ENCODE results near the gene FOXK2. TPM values are rescaled to one million over a fixed set of nuclear protein-coding genes. Genes with fewer than 3 reads are reported as not detected.

Gene FOXK2
- total RNA-seq = 55.5 TPM

GRCh38 chr17:82518826-82519810 lies at the start of gene FOXK2:
FOXK2 (plus strand) TSS chr17:82519732; CDS start chr17:82519889, 157 bp downstream.
- no peak for DNase-seq (ENCODE audit: extremely low spot score in 2 of 2)
- Histone ChIP-seq H3K36me3 (no peaks in the 10 kb centered on the region), H3K27me3 (no peaks in the 10 kb centered on the region), H3K27ac (peak within 1 kb of the TSS; percentile 96), H3K4me3 (peak within 1 kb of the TSS; percentile 78 to 95), H3K4me1 (peaks cover 37% of the 10 kb centered on the region), H3K9me3 (no peaks in the 10 kb centered on the region)
- TF ChIP-seq, protein P1, sequence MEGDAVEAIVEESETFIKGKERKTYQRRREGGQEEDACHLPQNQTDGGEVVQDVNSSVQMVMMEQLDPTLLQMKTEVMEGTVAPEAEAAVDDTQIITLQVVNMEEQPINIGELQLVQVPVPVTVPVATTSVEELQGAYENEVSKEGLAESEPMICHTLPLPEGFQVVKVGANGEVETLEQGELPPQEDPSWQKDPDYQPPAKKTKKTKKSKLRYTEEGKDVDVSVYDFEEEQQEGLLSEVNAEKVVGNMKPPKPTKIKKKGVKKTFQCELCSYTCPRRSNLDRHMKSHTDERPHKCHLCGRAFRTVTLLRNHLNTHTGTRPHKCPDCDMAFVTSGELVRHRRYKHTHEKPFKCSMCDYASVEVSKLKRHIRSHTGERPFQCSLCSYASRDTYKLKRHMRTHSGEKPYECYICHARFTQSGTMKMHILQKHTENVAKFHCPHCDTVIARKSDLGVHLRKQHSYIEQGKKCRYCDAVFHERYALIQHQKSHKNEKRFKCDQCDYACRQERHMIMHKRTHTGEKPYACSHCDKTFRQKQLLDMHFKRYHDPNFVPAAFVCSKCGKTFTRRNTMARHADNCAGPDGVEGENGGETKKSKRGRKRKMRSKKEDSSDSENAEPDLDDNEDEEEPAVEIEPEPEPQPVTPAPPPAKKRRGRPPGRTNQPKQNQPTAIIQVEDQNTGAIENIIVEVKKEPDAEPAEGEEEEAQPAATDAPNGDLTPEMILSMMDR (IDR thresholded peaks at IDR 0.05) = no peak
- peak in 1 of 2 donors; percentile 85 for TF ChIP-seq POLR2A (IDR thresholded peaks at IDR 0.05)
- peak in 1 of 2 donors; percentile 58 for TF ChIP-seq POLR2AphosphoS5 (IDR thresholded peaks at IDR 0.05; ENCODE audit: insufficient read depth in 1 of 2, low read depth in 1 of 2)
- intact Hi-C loops (cut with DNase I) = no loop called here

DNA sequence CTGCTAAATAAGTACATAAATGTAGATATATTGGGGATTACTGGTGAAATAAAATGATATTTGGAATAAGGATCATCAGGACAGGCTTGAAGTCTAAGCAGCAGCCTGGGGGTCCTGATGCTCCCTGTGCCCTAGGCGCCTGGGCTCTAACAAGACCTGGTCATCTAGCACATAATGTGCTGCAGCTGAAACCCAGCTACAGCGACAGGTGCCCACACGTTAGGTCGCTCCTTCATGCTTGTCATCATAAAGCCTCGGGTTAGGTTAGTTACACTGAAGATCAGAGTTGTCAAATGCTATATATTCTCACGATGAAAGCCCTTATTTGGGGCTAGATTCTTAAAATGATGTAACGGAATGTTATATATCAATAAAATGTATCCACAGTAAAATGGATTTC lies 49.5 kb upstream of the FOXK2 start:
- no peaks in the 10 kb centered on the region for H3K4me1 ChIP-seq
- H3K36me3 ChIP-seq = peaks cover 0 to 59% of the 10 kb centered on the region in 2 donors
- H3K27ac ChIP-seq = no peak overlapping the region
- H3K4me3 ChIP-seq = no peak overlapping the region
- H3K27me3 ChIP-seq = no peaks in the 10 kb centered on the region
- no peaks in the 10 kb centered on the region for H3K9me3 ChIP-seq
- intact Hi-C loops (cut with DNase I) = no loop called here
- DNase-seq (ENCODE audit: extremely low spot score in 2 of 2) = no peak
- TF ChIP-seq, protein P1 (IDR thresholded peaks at IDR 0.05) = no peak
- no peak for TF ChIP-seq POLR2AphosphoS5 (IDR thresholded peaks at IDR 0.05; ENCODE audit: insufficient read depth in 1 of 2, low read depth in 1 of 2)
- no peak for TF ChIP-seq POLR2A (IDR thresholded peaks at IDR 0.05)

DNA sequence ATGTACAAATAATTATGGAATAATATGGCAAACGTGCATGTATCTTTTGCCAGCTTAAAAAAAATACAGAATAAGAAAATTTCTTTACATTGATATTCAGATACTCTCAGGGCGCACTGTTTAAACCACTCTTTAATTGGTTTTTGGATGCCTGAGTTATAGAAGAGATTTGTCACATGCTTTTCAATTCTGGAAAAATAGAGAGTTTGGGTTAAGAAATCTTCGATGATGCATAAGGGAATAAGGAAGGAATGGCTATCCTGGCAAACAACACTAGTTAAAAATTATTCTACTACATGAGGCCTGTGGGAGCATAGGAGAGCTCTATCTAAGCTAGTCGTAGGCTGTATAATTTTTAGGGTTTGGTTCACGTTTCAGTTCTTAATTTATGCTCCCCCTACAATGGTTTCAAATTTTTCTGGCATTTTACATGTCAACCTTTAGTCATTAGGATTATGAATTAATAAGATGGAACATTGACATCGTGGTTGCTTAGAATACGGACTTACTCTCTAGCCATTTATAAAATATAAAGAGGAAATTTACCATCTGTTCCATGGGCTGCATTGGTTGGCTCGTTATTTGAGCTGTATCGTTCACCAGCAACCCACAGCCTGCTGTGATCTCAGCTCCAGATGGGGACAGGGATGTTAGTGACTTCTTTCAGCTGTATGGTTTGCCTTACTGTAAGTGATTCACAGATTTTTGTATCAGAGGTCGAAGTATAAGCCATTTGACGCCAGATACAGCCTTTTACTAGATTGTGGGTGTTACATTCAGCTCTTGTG lies 45.1 kb upstream of the FOXK2 start:
- Histone ChIP-seq H3K4me3 (no peak overlapping the region), H3K27ac (no peak overlapping the region), H3K4me1 (no peaks in the 10 kb centered on the region), H3K36me3 (peaks cover 0 to 47% of the 10 kb centered on the region in 2 donors), H3K9me3 (no peaks in the 10 kb centered on the region), H3K27me3 (no peaks in the 10 kb centered on the region)
- DNase-seq (ENCODE audit: extremely low spot score in 2 of 2) = no peak
- TF ChIP-seq POLR2AphosphoS5 (IDR thresholded peaks at IDR 0.05; ENCODE audit: insufficient read depth in 1 of 2, low read depth in 1 of 2) = no peak
- TF ChIP-seq, protein P1 (IDR thresholded peaks at IDR 0.05) = no peak
- no peak for TF ChIP-seq POLR2A (IDR thresholded peaks at IDR 0.05)
- intact Hi-C loops (cut with DNase I) = no loop called here

GRCh38 chr17:82475458-82475857 lies 44.1 kb upstream of the FOXK2 start:
- DNase-seq (ENCODE audit: extremely low spot score in 2 of 2) = no peak
- Histone ChIP-seq H3K36me3 (peaks cover 0 to 47% of the 10 kb centered on the region in 2 donors), H3K27ac (no peak overlapping the region), H3K9me3 (no peaks in the 10 kb centered on the region), H3K27me3 (no peaks in the 10 kb centered on the region), H3K4me1 (no peaks in the 10 kb centered on the region), H3K4me3 (no peak overlapping the region)
- TF ChIP-seq POLR2A (IDR thresholded peaks at IDR 0.05) = no peak
- TF ChIP-seq, protein P1 (IDR thresholded peaks at IDR 0.05) = no peak
- TF ChIP-seq POLR2AphosphoS5 (IDR thresholded peaks at IDR 0.05; ENCODE audit: insufficient read depth in 1 of 2, low read depth in 1 of 2) = no peak
- intact Hi-C loops (cut with DNase I) = no loop called here
